Glomerular visceral epithelial cell (primary cell): ENCODE data around the gene DNAJC4.

Source experiments
- DNase-seq: peaks from one replicate; pipeline ENCODE4 v3.0.0-alpha.2; 2016; ENCODE audit errors: extremely low spot score

DNAJC4 gene

DNA sequence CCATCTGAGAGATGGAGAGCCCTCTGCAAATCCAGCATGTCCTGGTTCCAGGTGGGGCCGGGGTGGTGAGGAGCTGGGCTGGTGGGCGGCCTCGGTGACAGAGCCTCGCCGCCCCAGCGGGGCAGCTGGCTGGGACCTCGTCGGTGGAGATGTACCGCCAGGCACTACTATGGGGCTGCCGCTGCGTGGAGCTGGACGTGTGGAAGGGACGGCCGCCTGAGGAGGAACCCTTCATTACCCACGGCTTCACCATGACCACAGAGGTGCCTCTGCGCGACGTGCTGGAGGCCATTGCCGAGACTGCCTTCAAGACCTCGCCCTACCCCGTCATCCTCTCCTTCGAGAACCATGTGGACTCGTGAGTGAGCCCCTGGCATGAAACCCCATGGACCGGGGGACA, 28.0 kb downstream of the DNAJC4 start:
- no peak for DNase-seq

GRCh38 chr11:64258946-64259532, 28.7 kb downstream of the DNAJC4 start:
- no peak for DNase-seq

- DNase-seq, result no peak
Measured at GRCh38 chr11:64259533-64260067, 29.3 kb downstream of the DNAJC4 start.

GRCh38 chr11:64260147-64260708, 29.9 kb downstream of the DNAJC4 start:
- DNase-seq, result no peak

DNA sequence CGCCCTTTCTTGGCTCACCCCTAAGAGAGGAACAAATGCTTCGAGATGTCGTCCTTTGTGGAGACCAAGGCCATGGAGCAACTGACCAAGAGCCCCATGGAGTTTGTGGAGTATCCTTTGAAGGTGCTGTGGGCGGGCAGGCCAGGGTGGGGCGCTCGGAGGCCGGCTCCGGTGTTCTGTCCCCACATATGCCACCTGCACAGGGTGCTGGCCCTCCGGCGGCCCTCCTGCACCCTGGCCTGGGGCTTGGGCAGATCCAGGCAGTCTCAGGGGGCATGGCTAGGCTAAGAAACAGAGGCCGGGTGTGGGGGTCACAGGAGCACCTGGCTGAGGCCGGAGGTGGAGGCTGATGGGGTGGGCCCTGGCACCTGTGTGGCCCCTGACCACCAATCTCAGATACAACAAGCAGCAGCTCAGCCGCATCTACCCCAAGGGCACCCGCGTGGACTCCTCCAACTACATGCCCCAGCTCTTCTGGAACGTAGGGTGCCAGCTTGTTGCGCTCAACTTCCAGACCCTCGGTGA, 31.3 kb downstream of the DNAJC4 start:
- no peak for DNase-seq

DNA sequence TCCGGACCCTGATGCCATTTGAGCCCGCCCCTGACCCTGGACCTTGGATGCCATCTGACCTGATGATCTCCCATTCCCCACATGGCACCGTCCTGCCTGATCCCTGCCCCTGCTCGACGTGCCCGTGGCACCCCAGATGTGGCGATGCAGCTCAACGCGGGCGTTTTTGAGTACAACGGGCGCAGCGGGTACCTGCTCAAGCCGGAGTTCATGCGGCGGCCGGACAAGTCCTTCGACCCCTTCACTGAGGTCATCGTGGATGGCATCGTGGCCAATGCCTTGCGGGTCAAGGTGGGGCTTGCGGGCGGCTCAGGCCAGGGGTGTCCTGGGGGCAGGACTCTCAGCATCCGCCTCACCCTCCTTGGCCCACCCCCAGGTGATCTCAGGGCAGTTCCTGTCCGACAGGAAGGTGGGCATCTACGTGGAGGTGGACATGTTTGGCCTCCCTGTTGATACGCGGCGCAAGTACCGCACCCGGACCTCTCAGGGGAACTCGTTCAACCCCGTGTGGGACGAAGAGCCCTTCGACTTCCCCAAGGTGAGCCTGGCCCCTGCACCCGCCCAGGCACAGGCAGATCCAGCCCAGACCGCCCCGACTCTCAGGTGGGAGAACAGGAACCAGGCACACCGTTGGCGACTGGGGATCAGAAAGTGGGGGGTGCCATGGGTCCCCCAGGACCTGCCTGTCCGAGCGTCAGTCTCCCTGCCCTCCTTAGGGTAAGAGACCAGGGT, 32.1 kb downstream of the DNAJC4 start:
- DNase-seq, result no peak

DNA sequence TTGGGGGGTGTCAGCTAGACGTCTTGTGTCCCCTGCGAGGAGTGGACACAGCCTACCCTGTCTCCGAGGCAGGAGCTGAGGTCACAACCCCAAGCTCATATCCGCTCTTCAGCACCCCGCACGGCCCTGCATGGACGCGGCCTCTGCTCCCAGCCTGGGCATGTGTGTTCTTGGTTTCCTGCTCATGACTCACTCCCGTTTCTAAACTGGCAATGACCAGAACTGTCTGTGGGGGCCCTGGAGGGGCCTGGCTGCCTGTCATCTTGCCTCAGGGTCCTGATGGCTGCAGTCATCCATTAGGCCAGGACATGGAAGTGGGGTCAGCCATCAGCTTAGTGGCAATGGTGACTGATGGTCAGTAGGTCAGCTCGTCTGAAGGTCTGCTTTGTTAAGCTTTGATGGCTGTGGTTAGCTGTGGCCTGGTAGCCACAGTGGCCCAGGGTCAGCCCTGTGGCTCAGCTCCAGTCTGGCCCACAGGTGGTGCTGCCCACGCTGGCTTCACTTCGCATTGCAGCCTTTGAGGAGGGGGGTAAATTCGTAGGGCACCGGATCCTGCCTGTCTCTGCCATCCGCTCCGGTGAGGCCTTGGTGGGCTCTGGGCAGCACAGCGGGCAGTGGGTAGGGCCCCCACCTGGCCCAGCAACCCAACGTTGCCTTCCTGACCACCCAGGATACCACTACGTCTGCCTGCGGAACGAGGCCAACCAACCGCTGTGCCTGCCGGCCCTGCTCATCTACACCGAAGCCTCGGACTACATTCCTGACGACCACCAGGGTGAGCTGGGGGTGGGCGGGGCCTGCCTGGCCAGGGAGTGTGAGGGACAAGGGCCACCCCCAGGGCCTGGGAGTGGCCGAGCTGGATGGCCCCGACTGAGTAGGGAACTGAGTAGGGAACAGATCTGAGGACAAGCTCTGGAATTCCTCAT, 32.9 kb downstream of the DNAJC4 start:
- DNase-seq, result peak; percentile 47

DNA sequence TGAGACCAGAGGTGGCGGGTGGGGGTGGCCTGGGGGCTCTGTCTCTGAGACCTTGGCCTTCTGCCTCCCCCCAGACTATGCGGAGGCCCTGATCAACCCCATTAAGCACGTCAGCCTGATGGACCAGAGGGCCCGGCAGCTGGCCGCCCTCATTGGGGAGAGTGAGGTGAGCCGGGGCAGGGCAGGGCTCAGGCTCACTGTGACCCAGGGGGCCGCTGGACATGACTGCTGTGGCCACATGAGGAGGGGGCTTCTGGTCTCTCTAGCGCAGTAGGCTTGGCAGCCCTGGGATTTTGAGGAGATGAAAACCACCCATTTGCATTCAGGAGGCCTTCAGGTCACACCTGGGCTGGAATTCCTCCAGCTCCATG, 33.6 kb downstream of the DNAJC4 start:
- no peak for DNase-seq

- no peak for DNase-seq
Measured at GRCh38 chr11:64264371-64264852, 34.1 kb downstream of the DNAJC4 start.

DNA sequence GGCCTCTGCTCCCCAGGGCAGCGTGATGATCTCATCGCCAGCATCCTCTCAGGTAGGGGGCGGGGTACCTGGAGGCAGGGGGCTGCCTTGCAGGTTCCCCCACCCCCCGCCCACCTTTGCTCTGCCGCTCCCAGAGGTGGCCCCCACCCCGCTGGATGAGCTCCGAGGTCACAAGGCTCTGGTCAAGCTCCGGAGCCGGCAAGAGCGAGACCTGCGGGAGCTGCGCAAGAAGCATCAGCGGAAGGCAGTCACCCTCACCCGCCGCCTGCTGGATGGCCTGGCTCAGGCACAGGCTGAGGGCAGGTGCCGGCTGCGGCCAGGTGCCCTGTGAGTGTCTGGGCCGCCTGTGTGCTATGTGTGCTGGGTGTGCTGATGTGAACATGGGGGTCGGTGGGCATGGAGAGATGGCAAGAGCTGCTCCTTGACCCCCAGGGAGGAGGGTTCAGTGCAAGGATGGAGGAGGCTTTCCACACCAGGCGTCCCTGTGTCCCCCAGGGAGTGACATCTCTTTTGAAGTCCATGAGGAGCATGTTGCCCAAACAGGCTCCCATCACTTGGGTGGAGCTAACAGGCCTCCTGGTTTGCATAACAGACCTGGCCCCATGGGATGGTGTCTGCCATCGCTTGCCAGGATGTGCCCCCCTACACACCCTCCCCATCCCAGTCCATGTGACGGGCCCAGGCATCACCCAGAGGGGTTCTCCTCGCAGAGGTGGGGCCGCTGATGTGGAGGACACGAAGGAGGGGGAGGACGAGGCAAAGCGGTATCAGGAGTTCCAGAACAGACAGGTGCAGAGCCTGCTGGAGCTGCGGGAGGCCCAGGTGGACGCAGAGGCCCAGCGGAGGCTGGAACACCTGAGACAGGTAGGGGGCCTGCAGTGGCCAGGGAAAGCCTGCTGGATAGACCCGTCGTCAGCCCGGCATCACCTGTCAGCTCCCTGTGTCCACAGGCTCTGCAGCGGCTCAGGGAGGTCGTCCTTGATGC, 35.1 kb downstream of the DNAJC4 start:
- no peak for DNase-seq

DNA sequence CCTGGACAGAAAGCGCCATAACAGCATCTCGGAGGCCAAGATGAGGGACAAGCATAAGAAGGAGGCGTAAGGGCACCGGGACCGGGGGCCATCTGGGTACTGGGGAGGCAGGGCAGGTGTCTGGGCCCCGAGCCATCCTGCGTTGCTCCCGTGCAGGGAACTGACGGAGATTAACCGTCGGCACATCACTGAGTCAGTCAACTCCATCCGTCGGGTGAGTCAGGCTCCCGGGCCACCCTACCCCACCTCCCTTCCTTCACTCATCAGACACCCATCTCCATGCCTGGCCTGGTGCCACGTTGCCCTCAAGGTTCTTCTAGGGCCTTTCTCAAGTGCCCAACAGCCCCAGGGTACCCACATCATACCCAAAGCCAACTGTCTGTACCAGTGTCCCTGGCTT, 36.0 kb downstream of the DNAJC4 start:
- peak; percentile 30 for DNase-seq

DNA sequence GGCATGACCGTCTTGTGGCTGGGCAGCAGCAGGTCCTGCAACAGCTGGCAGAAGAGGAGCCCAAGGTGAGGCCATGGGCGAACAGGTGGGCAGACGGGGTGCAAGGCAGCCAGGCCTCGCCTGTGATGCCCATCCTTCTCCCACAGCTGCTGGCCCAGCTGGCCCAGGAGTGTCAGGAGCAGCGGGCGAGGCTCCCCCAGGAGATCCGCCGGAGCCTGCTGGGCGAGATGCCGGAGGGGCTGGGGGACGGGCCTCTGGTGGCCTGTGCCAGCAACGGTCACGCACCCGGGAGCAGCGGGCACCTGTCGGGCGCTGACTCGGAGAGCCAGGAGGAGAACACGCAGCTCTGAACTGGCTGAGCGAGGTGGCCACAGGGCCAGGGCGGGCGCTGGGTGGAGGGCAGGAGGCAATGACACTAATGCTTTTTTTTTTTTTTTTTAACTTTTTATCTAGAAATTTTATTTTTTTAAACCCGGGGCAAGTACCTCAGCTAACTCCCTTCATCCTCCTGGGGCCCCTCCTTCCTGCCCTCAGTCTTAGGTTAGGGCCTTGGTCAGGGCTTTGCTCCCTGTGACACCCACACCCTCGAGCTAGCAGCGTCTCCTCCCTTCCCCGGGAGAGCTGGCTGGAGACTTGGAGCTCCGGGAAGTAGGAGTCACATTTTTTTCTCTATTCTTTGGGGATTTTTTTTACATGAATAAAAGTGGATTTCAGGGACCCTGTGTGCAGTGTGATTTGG, 37.0 kb downstream of the DNAJC4 start:
- no peak for DNase-seq

DNA sequence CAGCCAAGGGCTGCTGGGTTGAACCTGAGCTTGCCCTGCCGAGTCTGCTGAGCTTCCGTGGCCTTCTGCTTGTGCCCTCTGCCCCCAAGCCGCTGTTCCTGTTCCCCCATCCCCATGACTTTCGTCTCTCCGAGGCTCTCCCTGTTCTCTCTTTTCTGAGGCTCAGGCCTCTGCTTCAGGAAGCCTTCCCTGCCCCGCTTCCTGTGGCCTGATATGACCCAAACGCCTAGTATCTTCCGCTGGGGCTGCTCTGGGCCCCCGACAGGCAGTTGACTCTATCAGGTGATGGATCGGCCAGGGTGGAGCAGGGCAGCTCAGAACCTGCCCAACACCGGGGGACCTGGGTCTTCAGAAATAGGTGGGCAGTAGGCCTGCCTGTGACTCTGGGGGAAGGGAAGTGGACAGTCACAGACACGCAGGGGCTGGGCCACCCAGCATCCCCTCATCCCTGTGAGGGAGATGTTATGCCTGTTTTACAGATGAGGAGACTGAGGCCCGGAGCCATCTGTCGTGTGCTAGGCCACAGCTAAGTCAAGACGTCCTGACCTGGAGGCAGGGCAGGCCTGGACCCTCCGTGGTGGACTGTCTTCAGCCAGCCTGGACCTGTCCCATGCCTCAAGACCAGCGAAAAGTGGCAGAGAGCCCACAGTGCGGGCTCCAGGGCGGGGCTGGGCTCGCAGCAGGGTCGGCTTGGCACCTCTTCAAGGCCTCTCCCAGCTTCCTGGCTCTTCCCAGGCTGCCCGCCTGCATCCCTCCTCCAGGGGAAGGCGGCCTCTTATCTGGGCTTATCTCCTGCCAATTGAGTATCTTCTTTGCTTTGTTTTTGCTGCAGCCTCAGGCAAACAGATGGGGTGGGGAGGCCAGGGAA, 37.9 kb downstream of the DNAJC4 start:
- peak; percentile 27 for DNase-seq

DNA sequence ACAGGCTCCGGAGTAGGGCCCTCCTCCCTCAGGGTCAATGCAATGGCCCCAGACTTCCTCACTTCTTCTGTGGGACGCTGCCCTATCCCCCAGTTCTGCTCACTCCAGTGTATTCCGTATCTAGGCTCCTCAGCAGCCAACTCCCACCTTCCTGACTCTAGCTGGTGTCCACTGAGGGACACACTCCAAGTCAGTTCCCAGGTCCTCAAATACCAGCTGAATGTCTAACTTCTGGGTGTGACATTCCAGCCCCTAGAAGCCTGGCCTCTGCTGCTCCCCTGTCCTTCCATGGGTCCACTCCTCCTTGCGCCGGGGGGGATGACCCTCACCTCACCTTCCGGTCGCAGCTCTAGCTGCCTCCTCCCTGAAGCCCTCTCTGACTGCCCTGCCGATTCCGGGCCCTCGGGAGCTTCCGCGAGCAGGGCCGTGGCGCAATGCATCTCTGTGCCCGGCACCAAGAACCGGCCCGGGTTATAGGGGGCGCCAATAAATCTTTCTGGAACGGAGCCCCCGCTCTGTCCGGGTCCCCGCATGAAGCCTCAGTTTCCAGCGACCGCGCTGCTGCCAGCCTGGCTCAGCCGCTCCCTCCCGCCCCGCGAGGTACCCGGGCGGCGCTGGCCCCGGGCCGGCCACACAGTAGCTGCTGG, 38.7 kb downstream of the DNAJC4 start:
- peak; percentile 59 for DNase-seq

DNA sequence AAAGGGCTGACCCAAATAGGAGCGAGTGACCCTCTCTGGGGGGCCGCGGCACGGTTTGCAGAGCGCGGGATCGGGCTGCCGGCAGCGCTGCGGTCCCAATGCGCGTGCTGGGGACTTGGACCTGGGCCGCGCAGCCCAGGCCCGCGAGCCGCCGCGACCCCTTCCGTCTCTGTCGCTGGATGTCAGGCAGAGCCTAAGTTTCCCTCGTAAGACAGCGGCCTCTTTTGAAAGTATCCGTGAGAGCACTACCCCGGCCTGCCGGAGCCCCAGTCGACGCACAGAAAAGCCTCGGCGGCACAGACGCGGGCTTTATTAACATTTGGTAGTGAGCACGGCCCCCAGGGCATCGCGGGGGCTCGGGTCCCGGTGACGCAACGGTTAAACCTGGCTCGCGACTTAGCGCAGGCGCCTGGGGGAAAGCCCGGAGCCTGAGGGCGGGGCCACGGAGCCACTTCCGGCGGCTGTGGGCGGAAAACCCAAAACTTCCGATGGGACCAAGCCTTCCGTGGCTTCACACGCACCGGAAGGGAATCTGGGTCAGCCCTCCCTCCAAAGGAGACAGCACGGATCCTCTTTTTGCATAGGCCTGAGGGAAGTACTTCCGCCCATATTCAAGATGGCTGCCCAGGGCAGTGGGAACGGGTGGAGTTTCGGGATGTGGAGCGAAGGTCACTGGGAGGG, 39.3 kb downstream of the DNAJC4 start:
- DNase-seq, result peak; percentile 99

GRCh38 chr11:64275031-64275800, 44.9 kb downstream of the DNAJC4 start:
- DNase-seq, result no peak

- DNase-seq, result no peak
Measured at GRCh38 chr11:64275841-64276240, 45.5 kb downstream of the DNAJC4 start.
